Osteocyte (in vitro differentiated cells): Measurements from ENCODE around the gene AKAP8. TPM values are rescaled to one million over a fixed set of nuclear protein-coding genes. Genes with fewer than 3 reads are reported as not detected.
A peak's percentile ranks its signal among the peaks of the same experiment; 100 is the strongest.
"Not testable (repeated sequence)": the region's sequence is repeated elsewhere in the genome, so short reads cannot be mapped to it uniquely, and the experiment has no call there.

Source experiments
- DNase-seq: peaks from one replicate; pipeline ENCODE4 v3.0.0; 2021; ENCODE audit warnings: mixed read lengths; ENCODE audit not compliant: unreplicated experiment; ENCODE audit errors: extremely low spot score
- H3K27ac Mint-ChIP-seq: one replicate; pipeline ENCODE4 v1.8.0; 2021; ENCODE audit warnings: mild to moderate bottlenecking, mixed read lengths; ENCODE audit not compliant: unreplicated experiment
- H3K27me3 Mint-ChIP-seq: one replicate; pipeline ENCODE4 v1.8.0; 2021; ENCODE audit warnings: mixed read lengths; ENCODE audit not compliant: unreplicated experiment
- H3K36me3 Mint-ChIP-seq: one replicate; pipeline ENCODE4 v1.8.0; 2021; ENCODE audit warnings: mixed read lengths; ENCODE audit not compliant: unreplicated experiment
- H3K4me1 Mint-ChIP-seq: one replicate; pipeline ENCODE4 v1.8.0; 2021; ENCODE audit warnings: mixed read lengths; ENCODE audit not compliant: unreplicated experiment
- H3K4me3 Mint-ChIP-seq: one replicate; pipeline ENCODE4 v1.8.0; 2021; ENCODE audit warnings: mild to moderate bottlenecking, moderate library complexity, mixed read lengths; ENCODE audit not compliant: unreplicated experiment
- H3K9me3 Mint-ChIP-seq: one replicate; pipeline ENCODE4 v1.8.0; 2021; ENCODE audit warnings: mixed read lengths; ENCODE audit not compliant: unreplicated experiment
- total RNA-seq: library from RNA; stranded (reverse); gene quantifications from 2 replicates; pipeline ENCODE4 v1.2.1, GENCODE V29; 2021
- TF ChIP-seq, protein P1 (sequence below): fragments of 200-600 bp; sonication (generic); IDR thresholded peaks from 2 replicates; pipeline ENCODE4 v1.5.0; 2021; ENCODE audit warnings: antibody characterized with exemption, mild to moderate bottlenecking, moderate library complexity

The AKAP8 gene
- total RNA-seq, 1 donor from 2014 or later = 34.2 TPM

DNA sequence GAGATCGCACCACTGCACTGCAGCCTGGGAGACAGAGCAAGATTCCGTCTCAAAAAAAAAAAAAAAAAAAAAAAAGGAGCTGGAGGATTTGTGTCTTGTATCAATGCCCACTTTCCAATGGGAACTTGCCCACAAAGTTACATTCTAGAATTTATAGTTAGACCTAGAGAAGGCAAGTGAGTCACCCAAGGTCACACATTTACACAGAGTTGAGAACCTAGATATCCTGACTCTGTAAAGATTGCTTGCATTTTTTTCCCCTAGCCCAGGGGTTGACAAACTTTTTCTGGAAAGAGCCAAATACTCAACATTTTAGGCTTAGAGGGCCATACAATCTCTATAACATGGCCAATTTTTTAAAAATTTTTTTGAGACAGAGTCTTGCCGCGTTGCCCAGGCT is 39.5 kb downstream of the AKAP8 start:
- no peak overlapping the region for H3K4me3 Mint-ChIP-seq
- peaks cover 1% of the 10 kb centered on the region for H3K36me3 Mint-ChIP-seq
- H3K4me1 Mint-ChIP-seq = peaks cover 13% of the 10 kb centered on the region
- no peaks in the 10 kb centered on the region for H3K27me3 Mint-ChIP-seq
- H3K27ac Mint-ChIP-seq = no peak overlapping the region
- H3K9me3 Mint-ChIP-seq = no peaks in the 10 kb centered on the region
- TF ChIP-seq, protein P1, sequence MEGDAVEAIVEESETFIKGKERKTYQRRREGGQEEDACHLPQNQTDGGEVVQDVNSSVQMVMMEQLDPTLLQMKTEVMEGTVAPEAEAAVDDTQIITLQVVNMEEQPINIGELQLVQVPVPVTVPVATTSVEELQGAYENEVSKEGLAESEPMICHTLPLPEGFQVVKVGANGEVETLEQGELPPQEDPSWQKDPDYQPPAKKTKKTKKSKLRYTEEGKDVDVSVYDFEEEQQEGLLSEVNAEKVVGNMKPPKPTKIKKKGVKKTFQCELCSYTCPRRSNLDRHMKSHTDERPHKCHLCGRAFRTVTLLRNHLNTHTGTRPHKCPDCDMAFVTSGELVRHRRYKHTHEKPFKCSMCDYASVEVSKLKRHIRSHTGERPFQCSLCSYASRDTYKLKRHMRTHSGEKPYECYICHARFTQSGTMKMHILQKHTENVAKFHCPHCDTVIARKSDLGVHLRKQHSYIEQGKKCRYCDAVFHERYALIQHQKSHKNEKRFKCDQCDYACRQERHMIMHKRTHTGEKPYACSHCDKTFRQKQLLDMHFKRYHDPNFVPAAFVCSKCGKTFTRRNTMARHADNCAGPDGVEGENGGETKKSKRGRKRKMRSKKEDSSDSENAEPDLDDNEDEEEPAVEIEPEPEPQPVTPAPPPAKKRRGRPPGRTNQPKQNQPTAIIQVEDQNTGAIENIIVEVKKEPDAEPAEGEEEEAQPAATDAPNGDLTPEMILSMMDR = no peak
- DNase-seq = no peak

DNA sequence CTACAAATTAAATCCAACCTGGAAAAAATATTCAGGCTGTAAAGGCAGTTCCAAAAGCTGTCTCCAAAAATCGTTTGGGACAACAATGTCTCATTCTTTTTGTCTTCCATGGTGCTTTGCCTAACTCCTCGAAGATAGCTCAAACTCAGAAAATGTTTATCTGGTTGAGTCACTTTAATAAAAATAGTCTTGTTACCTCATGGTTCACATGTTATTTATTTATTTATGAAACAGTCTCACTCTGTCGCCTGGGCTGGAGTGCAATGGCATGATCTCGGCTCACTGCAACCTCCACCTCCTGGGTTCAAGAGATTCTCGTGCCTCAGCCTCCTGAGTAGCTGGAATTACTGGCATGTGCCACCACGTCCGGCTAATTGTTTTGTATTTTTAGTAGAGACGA is 42.4 kb downstream of the AKAP8 start:
- Mint-ChIP-seq H3K4me3 (no peak overlapping the region), H3K4me1 (peaks cover 16% of the 10 kb centered on the region), H3K9me3 (no peaks in the 10 kb centered on the region), H3K36me3 (no peaks in the 10 kb centered on the region), H3K27me3 (no peaks in the 10 kb centered on the region), H3K27ac (peak overlapping the region; percentile 69)
- TF ChIP-seq, protein P1 = no peak
- no peak for DNase-seq

DNA sequence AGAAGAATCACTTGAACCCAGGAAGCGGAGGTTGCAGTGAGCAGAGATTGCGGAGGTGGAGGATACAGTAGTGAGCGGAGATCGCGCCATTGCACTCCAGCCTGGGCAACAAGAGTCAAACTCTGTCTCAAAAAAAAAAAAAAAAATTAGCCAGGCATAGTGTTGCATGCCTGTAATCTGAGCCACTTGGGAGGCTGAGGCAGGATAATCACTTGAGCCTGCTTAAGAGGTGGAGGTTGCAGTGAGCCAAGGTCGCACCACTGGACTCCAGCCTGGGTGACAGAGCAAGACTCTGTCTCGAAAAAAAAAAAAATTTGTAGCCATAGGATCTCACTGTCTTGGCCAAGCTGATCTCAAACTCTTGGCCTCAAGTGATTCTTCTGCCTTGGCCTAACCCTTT is 43.6 kb downstream of the AKAP8 start:
- not testable (repeated sequence) for H3K9me3 Mint-ChIP-seq, DNase-seq, H3K27me3 Mint-ChIP-seq, H3K36me3 Mint-ChIP-seq, H3K4me3 Mint-ChIP-seq
- peaks cover 18% of the 10 kb centered on the region for H3K4me1 Mint-ChIP-seq
- peak overlapping the region; percentile 69 for H3K27ac Mint-ChIP-seq

DNA sequence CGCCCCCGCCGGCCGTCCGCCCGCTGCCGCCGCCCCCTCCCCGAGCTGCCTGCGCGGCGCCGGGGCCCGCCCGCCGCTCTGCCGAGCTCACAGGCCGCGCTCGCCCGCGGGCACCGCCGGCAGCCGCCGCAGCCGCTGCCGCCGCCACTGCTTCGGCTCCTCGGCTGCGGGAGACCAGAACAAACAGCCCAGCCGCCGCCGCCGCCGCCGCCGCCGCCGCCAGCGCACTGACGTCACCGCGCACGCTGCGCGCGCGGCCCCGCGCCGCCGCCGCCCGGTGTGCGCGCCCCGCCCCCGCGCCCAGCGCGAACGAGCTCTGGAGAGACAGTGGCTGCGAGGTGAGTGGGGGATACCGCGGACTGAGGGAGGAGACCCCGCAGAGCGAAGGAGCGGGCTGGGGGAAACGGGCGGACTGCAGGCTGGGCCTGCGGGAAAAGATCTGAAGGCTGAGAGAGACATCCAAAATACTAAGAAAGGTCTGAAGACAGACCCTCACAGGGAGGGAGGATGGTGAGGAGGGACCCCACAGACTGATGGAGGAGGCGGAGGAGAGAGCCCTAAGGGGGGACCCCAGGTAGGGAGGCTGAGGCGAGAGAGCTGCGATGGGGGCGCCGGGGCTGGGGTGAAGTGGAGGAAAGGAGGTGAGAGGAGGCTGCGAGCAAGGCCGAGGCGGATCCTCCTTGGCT is 47.1 kb downstream of the AKAP8 start, which contains the start of gene BRD4:
BRD4 (minus strand) TSS at position 229 of the 686 bp plus-strand sequence. CDS start 59,440 bp downstream, outside the sequence.
- Mint-ChIP-seq H3K9me3 (no peaks in the 10 kb centered on the region), H3K36me3 (peaks cover 2% of the 10 kb centered on the region), H3K4me1 (peaks cover 54% of the 10 kb centered on the region), H3K4me3 (peak within 1 kb of the TSS; percentile 96), H3K27me3 (no peaks in the 10 kb centered on the region), H3K27ac (peak within 1 kb of the TSS; percentile 97)
- peak; percentile 92 for DNase-seq
- TF ChIP-seq, protein P1 = no peak

DNA sequence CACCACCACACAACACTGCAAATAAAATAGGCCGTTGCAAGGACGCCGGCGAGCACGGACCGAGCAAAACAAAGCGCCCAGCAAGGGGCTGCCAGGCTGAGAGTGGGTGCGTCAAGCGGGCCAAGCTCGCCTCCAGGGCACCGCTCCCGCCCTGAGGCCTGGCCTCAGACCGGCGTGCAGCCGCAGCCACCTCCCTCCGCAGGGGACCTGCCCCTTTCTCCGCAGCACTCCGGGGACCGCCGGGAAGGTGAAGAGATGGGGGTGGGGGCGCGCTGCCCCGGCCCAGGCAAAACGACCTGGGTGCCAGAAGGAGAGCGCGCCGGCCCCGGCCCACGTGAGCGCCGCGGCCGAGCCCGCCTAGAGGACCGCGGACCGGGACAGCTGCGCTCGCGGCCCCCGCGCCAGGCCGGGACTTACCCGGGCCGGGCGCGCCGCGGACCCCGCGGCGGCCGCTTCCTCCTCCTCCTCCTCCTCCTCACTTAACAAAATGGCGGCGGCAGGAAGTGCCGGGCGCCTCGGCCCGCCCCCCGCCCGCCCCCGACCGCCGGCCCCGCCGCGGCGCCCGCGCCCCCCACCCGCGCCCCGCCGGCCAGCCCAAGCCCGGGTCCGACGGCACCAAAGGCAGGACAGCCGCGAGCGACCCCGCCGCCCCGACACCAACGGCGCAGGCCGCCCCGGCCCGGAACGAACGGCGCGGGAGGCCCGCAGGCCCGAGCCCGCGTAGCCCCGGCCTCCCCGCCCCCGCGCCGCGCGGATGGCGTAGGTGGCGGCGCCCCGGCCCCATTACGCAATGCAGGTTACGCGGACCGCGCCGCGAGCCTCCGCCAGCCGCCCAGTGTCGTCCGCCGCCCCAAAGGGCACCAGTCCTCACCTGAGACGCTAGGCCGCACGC is 47.9 kb downstream of the AKAP8 start:
- TF ChIP-seq, protein P1 = no peak

More for the DNA sequence above, 47.9 kb downstream of the AKAP8 start:
- H3K36me3 Mint-ChIP-seq = peaks cover 2% of the 10 kb centered on the region
- H3K27ac Mint-ChIP-seq = peak overlapping the region; percentile 97
- peak; percentile 85 for DNase-seq
- H3K27me3 Mint-ChIP-seq = no peaks in the 10 kb centered on the region
- H3K9me3 Mint-ChIP-seq = no peaks in the 10 kb centered on the region
- peak overlapping the region; percentile 96 for H3K4me3 Mint-ChIP-seq
- peaks cover 55% of the 10 kb centered on the region for H3K4me1 Mint-ChIP-seq
